ENCODE data around the gene BTBD9. TPM values are rescaled to one million over a fixed set of nuclear protein-coding genes. Genes with fewer than 3 reads are reported as not detected.

The BTBD9 gene
- total and polyA plus RNA-seq, 2 experiments from 2014 or later = 13.0 to 17.0 TPM

DNA sequence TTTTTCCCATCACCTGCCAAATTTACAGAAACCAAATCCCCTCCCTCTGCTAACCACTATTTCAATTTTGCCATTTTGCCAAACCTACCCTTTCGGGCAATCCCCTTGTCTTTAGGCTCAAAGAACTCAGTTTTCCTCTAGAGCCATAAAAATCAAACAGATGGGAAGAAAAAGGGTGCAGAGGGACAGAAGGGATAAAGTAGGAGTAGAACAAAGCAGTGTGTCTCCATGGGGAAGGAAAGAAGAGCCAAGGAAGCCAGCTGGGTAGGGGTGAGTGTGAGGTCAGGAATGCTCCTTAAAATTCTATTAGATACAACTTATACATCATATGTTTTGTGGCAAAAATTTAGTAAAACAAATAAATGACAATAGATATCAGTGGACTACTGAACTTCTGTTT is 316.5 kb downstream of the BTBD9 start:
- WGBS (ENCODE audit: low lambda C conversion rate, missing lambda C conversion rate) = 92% methylated on average over 1 of the region's 1 CpG
- no peaks in the 10 kb centered on the region for H3K9me2 ChIP-seq (replicated peaks; ENCODE audit: insufficient read depth)
- no peaks in the 10 kb centered on the region for H4K20me1 ChIP-seq (ENCODE audit: insufficient read depth, poor library complexity, severe bottlenecking)
- no peak for DNase-seq (ENCODE audit: low spot score)
- no peak overlapping the region for H3K27ac ChIP-seq
- H3K9me3 ChIP-seq (ENCODE audit: low read depth) = no peaks in the 10 kb centered on the region
- no peaks in the 10 kb centered on the region for H3K27me3 ChIP-seq
- no peak overlapping the region for H2AFZ ChIP-seq
- H3K4me3 ChIP-seq = no peak overlapping the region
- H3K4me1 ChIP-seq (ENCODE audit: insufficient read depth) = peaks cover 3% of the 10 kb centered on the region
- no peaks in the 10 kb centered on the region for H3K36me3 ChIP-seq (replicated peaks; ENCODE audit: insufficient read depth, low read depth)
- H3K4me2 ChIP-seq = no peak overlapping the region
- TF ChIP-seq, protein P1, sequence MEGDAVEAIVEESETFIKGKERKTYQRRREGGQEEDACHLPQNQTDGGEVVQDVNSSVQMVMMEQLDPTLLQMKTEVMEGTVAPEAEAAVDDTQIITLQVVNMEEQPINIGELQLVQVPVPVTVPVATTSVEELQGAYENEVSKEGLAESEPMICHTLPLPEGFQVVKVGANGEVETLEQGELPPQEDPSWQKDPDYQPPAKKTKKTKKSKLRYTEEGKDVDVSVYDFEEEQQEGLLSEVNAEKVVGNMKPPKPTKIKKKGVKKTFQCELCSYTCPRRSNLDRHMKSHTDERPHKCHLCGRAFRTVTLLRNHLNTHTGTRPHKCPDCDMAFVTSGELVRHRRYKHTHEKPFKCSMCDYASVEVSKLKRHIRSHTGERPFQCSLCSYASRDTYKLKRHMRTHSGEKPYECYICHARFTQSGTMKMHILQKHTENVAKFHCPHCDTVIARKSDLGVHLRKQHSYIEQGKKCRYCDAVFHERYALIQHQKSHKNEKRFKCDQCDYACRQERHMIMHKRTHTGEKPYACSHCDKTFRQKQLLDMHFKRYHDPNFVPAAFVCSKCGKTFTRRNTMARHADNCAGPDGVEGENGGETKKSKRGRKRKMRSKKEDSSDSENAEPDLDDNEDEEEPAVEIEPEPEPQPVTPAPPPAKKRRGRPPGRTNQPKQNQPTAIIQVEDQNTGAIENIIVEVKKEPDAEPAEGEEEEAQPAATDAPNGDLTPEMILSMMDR (IDR thresholded peaks at IDR 0.05; ENCODE audit: poor library complexity) = no peak
- no peak for TF ChIP-seq EZH2phosphoT487 (IDR thresholded peaks at IDR 0.05; ENCODE audit: low read depth, severe bottlenecking, unreplicated experiment)
- no peak for TF ChIP-seq EZH2 (IDR thresholded peaks at IDR 0.05; ENCODE audit: borderline replicate concordance)
- no peaks in the 10 kb centered on the region for H3K79me2 ChIP-seq

DNA sequence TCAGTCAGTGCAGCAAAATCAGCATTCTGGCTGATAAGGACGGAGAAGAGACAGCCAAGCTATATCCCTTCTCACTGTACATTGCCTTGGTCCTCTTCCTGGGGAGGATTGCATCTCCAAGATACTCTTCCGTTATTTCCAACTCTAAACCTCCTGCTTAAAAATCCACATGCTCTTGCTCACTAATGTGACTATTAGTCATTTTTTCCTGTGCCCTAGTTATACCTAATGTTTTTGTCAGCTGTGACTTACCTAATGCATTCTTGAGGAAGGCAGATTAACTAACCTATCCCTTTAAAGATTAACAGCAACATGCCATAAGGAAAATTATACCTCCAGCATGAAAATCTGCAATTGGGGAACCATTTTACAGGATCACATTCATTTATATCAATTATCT is 317.6 kb downstream of the BTBD9 start:
- WGBS (ENCODE audit: low lambda C conversion rate, missing lambda C conversion rate) = 73% methylated on average over 2 of the region's 2 CpGs
- no peaks in the 10 kb centered on the region for H3K79me2 ChIP-seq

DNA sequence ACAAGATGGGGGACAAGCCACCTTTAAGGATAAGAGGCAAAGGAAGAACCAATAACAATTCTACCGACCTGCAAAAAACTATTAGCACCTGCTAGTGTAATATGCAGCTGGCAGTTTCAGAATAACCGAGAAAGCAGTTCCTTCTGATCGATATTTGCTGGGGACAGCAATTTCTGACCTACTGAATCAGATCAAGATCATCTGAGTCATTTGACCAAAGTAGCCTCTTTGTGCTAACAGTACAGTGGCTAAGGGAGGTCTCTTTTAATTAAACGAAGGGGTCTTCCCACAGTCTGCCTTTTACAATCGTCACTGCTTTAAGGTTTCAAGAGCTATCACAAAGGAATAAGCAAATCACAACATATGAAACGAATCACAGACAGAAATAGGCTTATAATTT is 318.9 kb downstream of the BTBD9 start:
- Histone ChIP-seq H3K27me3 (no peaks in the 10 kb centered on the region), H3K27ac (no peak overlapping the region), H3K4me3 (no peak overlapping the region), H3K79me2 (no peaks in the 10 kb centered on the region), H3K4me1 (ENCODE audit: insufficient read depth) (peaks cover 3% of the 10 kb centered on the region), H3K4me2 (no peak overlapping the region), H3K36me3 (replicated peaks; ENCODE audit: insufficient read depth, low read depth) (no peaks in the 10 kb centered on the region), H2AFZ (no peak overlapping the region), H3K9me2 (replicated peaks; ENCODE audit: insufficient read depth) (no peaks in the 10 kb centered on the region), H3K9me3 (ENCODE audit: low read depth) (no peaks in the 10 kb centered on the region), H4K20me1 (ENCODE audit: insufficient read depth, poor library complexity, severe bottlenecking) (no peaks in the 10 kb centered on the region)
- no peak for DNase-seq (ENCODE audit: low spot score)
- TF ChIP-seq, protein P1 (IDR thresholded peaks at IDR 0.05; ENCODE audit: poor library complexity) = no peak
- TF ChIP-seq EZH2 (IDR thresholded peaks at IDR 0.05; ENCODE audit: borderline replicate concordance) (no peak), EZH2phosphoT487 (IDR thresholded peaks at IDR 0.05; ENCODE audit: low read depth, severe bottlenecking, unreplicated experiment) (no peak)
- WGBS (ENCODE audit: low lambda C conversion rate, missing lambda C conversion rate) = 80% methylated on average over 6 of the region's 6 CpGs

More for the DNA sequence above, 317.6 kb downstream of the BTBD9 start:
- Histone ChIP-seq H3K27ac (no peak overlapping the region), H3K4me2 (no peak overlapping the region), H3K4me3 (no peak overlapping the region), H3K27me3 (no peaks in the 10 kb centered on the region), H4K20me1 (ENCODE audit: insufficient read depth, poor library complexity, severe bottlenecking) (no peaks in the 10 kb centered on the region), H3K36me3 (replicated peaks; ENCODE audit: insufficient read depth, low read depth) (no peaks in the 10 kb centered on the region), H3K4me1 (ENCODE audit: insufficient read depth) (peaks cover 3% of the 10 kb centered on the region), H3K9me3 (ENCODE audit: low read depth) (no peaks in the 10 kb centered on the region), H3K9me2 (replicated peaks; ENCODE audit: insufficient read depth) (no peaks in the 10 kb centered on the region), H2AFZ (no peak overlapping the region)
- no peak for DNase-seq (ENCODE audit: low spot score)
- TF ChIP-seq EZH2phosphoT487 (IDR thresholded peaks at IDR 0.05; ENCODE audit: low read depth, severe bottlenecking, unreplicated experiment) = no peak
- TF ChIP-seq, protein P1 (IDR thresholded peaks at IDR 0.05; ENCODE audit: poor library complexity) = no peak
- TF ChIP-seq EZH2 (IDR thresholded peaks at IDR 0.05; ENCODE audit: borderline replicate concordance) = no peak

DNA sequence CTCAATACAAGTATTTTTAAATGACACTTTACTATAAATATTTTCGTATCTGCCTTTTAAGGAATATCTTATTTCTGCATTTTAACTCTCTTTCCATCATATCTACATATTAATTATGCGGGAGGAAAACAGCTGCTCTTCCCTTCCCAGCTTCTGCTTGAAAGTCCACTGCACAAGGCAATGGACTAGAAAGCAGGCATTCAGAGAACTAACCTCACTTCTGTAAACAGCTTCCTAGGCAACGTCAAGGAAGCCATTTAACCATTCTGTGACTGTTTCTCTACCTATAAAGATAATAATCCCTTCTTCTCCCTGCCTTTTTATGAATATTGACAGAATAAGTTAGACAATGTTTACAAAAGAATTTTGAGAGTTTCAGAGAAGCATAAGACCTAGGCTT is 319.4 kb downstream of the BTBD9 start:
- Histone ChIP-seq H3K27ac (no peak overlapping the region), H2AFZ (no peak overlapping the region), H3K36me3 (replicated peaks; ENCODE audit: insufficient read depth, low read depth) (no peaks in the 10 kb centered on the region), H3K27me3 (no peaks in the 10 kb centered on the region), H3K4me1 (ENCODE audit: insufficient read depth) (peaks cover 3% of the 10 kb centered on the region), H4K20me1 (ENCODE audit: insufficient read depth, poor library complexity, severe bottlenecking) (no peaks in the 10 kb centered on the region), H3K4me3 (no peak overlapping the region), H3K9me2 (replicated peaks; ENCODE audit: insufficient read depth) (no peaks in the 10 kb centered on the region), H3K79me2 (no peaks in the 10 kb centered on the region), H3K4me2 (no peak overlapping the region), H3K9me3 (ENCODE audit: low read depth) (no peaks in the 10 kb centered on the region)
- 61% methylated on average over 3 of the region's 3 CpGs for WGBS (ENCODE audit: low lambda C conversion rate, missing lambda C conversion rate)
- TF ChIP-seq, protein P1 (IDR thresholded peaks at IDR 0.05; ENCODE audit: poor library complexity) = no peak
- TF ChIP-seq EZH2 (IDR thresholded peaks at IDR 0.05; ENCODE audit: borderline replicate concordance) (no peak), EZH2phosphoT487 (IDR thresholded peaks at IDR 0.05; ENCODE audit: low read depth, severe bottlenecking, unreplicated experiment) (no peak)
- DNase-seq (ENCODE audit: low spot score) = no peak

All from hepatocyte (in vitro differentiated cells).